ENCODE measurements around the gene DEPDC1B. TPM values are rescaled to one million over a fixed set of nuclear protein-coding genes. Genes with fewer than 3 reads are reported as not detected.
"Not testable (repeated sequence)": the region's sequence is repeated elsewhere in the genome, so short reads cannot be mapped to it uniquely, and the experiment has no call there.

Gene DEPDC1B
- total RNA-seq, 2 experiments from 2014 or later, result 39.0 to 42.3 TPM

- Mint-ChIP-seq H3K9me3 (no peaks in the 10 kb centered on the region), H3K36me3 (ENCODE audit: low read depth) (peaks cover 36% of the 10 kb centered on the region), H3K27me3 (no peaks in the 10 kb centered on the region), H3K4me3 (no peak overlapping the region), H3K4me1 (peaks cover 1% of the 10 kb centered on the region), H3K27ac (no peak overlapping the region)
- POLR2A ChIA-PET, result interaction anchor here (3.5 kb wide), 1 partner anchor 12 kb away, joined by 23 read pairs; the partner anchor contains the start of gene DEPDC1B
- DNase-seq, result no peak
- CTCF ChIA-PET, result interaction anchor here (0.6 to 3.8 kb wide), 4 partner anchors 11 to 183 kb away, joined by 3 to 31 read pairs (median 8); partner anchors contain the start of gene DEPDC1B
Measured at GRCh38 chr5:60687927-60688720, 11.8 kb downstream of the DEPDC1B start.

DNA sequence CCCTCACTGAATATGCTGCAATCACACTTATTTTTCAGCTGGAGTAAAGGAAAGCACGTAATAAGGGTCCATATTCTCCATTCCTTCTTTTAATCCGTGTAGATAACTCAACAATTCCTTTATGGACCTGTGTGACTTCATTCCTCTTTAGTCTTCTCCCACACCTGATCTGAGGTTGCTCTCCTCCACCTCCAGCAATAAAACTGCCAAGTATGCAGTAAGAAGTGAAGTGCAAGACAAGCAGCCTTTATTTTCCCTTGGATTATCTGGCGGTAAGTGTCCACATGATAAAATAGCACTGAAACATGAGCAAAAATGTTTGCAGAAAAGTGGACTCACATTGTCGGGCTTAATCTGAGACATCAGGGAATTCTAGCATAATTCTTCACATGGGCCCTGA lies 13.8 kb downstream of the DEPDC1B start:
- H3K9me3 Mint-ChIP-seq, result no peaks in the 10 kb centered on the region
- H3K27ac Mint-ChIP-seq, result no peak overlapping the region
- ChIA-PET CTCF (interaction anchor here (3.8 kb wide), 1 partner anchor 13 kb away, joined by 31 read pairs; the partner anchor contains the start of gene DEPDC1B), POLR2A (interaction anchor here (3.5 kb wide), 1 partner anchor 14 kb away, joined by 23 read pairs; the partner anchor contains the start of gene DEPDC1B)
- peaks cover 1% of the 10 kb centered on the region for H3K4me1 Mint-ChIP-seq
- no peak overlapping the region for H3K4me3 Mint-ChIP-seq
- no peak for DNase-seq
- H3K27me3 Mint-ChIP-seq, result no peaks in the 10 kb centered on the region
- H3K36me3 Mint-ChIP-seq (ENCODE audit: low read depth), result peaks cover 46% of the 10 kb centered on the region

GRCh38 chr5:60685700-60686099 lies 14.3 kb downstream of the DEPDC1B start:
- Mint-ChIP-seq H3K27me3 (no peaks in the 10 kb centered on the region), H3K36me3 (ENCODE audit: low read depth) (peaks cover 50% of the 10 kb centered on the region), H3K4me3 (no peak overlapping the region), H3K9me3 (no peaks in the 10 kb centered on the region), H3K4me1 (peaks cover 1% of the 10 kb centered on the region), H3K27ac (no peak overlapping the region)
- DNase-seq, result no peak
- ChIA-PET CTCF (interaction anchor here (1.7 kb wide), 1 partner anchor 17 kb away, joined by 3 read pairs; no protein-coding TSS in a partner anchor), POLR2A (interaction anchor here (1.6 kb wide), 1 partner anchor 14 kb away, joined by 6 read pairs; the partner anchor contains the start of gene DEPDC1B)

GRCh38 chr5:60685028-60685427 lies 14.9 kb downstream of the DEPDC1B start:
- peaks cover 50% of the 10 kb centered on the region for H3K36me3 Mint-ChIP-seq (ENCODE audit: low read depth)
- no peak for DNase-seq
- H3K4me3 Mint-ChIP-seq, result no peak overlapping the region
- ChIA-PET CTCF (interaction anchor here (1.0 to 2.4 kb wide), 3 partner anchors 12 to 17 kb away, joined by 3 to 8 read pairs (median 3); partner anchors contain the start of gene DEPDC1B), POLR2A (interaction anchor here (1.6 kb wide), 1 partner anchor 15 kb away, joined by 6 read pairs; the partner anchor contains the start of gene DEPDC1B)
- H3K27me3 Mint-ChIP-seq, result no peaks in the 10 kb centered on the region
- no peak overlapping the region for H3K27ac Mint-ChIP-seq
- H3K9me3 Mint-ChIP-seq, result no peaks in the 10 kb centered on the region
- H3K4me1 Mint-ChIP-seq, result peaks cover 1% of the 10 kb centered on the region

GRCh38 chr5:60682007-60682406 lies 18.0 kb downstream of the DEPDC1B start:
- ChIA-PET POLR2A (interaction anchor here (0.7 kb wide), 1 partner anchor 18 kb away, joined by 3 read pairs; the partner anchor contains the start of gene DEPDC1B), CTCF (interaction anchor here (3.9 kb wide), 1 partner anchor 13 kb away, joined by 15 read pairs; no protein-coding TSS in a partner anchor)
- H3K27ac Mint-ChIP-seq, H3K4me3 Mint-ChIP-seq, H3K4me1 Mint-ChIP-seq, DNase-seq, H3K27me3 Mint-ChIP-seq, H3K9me3 Mint-ChIP-seq: not testable (repeated sequence)
- peaks cover 49% of the 10 kb centered on the region for H3K36me3 Mint-ChIP-seq (ENCODE audit: low read depth)

DNA sequence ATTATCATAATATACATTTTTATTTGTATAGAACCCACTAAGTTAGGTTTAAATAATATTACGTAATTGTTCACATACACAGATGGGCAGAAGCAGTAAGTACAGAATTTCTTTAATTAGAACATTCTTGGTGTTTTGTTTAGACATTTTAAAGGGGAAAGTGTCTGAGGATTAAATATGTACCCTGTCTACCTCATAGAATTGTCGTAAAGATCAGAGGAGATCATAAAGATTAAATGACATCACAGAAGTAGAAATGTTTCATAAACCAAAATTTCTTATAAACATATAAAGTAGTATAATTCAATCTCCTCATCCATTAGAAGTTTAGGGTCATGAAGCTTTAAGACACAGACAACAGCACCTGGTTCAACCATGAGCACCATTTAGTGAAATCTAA lies 20.1 kb downstream of the DEPDC1B start:
- Mint-ChIP-seq H3K27ac (no peak overlapping the region), H3K9me3 (no peaks in the 10 kb centered on the region), H3K27me3 (no peaks in the 10 kb centered on the region), H3K4me1 (peaks cover 6% of the 10 kb centered on the region), H3K4me3 (no peak overlapping the region), H3K36me3 (ENCODE audit: low read depth) (peaks cover 30% of the 10 kb centered on the region)
- no peak for DNase-seq
- CTCF ChIA-PET, result interaction anchor here (0.5 to 3.9 kb wide), 4 partner anchors 11 to 20 kb away, joined by 3 to 15 read pairs (median 4); partner anchors contain the start of gene DEPDC1B
- POLR2A ChIA-PET, result no interaction called here

DNA sequence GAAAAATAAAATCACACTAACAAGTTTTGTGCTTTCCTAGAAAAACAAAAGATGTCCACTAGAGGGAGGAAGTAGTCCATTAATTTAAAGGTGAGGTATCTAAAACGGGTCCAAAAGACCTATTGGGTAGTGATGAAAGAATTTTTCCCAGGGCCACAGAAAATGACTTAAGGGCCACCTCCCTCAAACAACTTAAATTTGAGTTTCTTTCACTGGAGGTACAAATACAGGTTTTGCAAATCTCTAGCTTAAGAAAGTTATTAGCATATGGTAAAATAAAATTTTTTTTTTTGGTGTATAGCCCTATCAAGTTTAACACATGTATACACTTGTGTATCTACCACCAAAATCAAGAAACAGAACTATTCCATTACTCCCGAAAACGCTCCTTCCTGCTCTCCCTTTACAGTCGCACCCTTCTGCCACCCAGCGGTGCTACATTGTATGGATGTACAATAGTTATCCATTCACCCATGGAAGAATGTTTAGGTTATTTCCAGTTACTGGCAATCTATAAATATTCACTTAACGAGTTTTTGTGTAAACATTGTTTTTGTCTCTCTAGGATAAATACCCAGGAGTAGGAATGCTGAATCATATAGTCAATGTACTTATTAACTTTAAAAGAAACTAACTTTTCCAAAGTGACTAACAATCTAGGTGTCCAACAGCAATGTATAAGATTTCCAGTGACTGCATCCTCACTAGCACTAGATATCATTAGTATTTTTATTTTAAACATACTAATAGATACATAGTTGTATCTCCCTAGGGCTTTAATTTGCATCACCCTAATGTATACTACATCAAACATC lies 21.9 kb downstream of the DEPDC1B start:
- H3K36me3 Mint-ChIP-seq (ENCODE audit: low read depth), result peaks cover 16% of the 10 kb centered on the region
- CTCF ChIA-PET, result interaction anchor here (0.8 to 3.9 kb wide), 9 partner anchors 9 to 267 kb away, joined by 3 to 15 read pairs (median 3); partner anchors contain the start of genes DEPDC1B, ELOVL7, ERCC8 and NDUFAF2
- no peak overlapping the region for H3K27ac Mint-ChIP-seq

GRCh38 chr5:60675286-60675685 lies 24.7 kb downstream of the DEPDC1B start:
- ChIA-PET POLR2A (no interaction called here), CTCF (interaction anchor here (1.4 to 1.6 kb wide), 3 partner anchors 9 to 169 kb away, joined by 3 to 4 read pairs (median 3); partner anchors contain the start of gene ELOVL7)
- H3K9me3 Mint-ChIP-seq, result no peaks in the 10 kb centered on the region
- peaks cover 6% of the 10 kb centered on the region for H3K4me1 Mint-ChIP-seq
- no peak for DNase-seq
- H3K27me3 Mint-ChIP-seq, result no peaks in the 10 kb centered on the region
- H3K27ac Mint-ChIP-seq, result no peak overlapping the region
- no peak overlapping the region for H3K4me3 Mint-ChIP-seq
- H3K36me3 Mint-ChIP-seq (ENCODE audit: low read depth), result no peaks in the 10 kb centered on the region

More for the DNA sequence above, 21.9 kb downstream of the DEPDC1B start:
- peaks cover 6% of the 10 kb centered on the region for H3K4me1 Mint-ChIP-seq
- H3K4me3 Mint-ChIP-seq, result no peak overlapping the region
- H3K27me3 Mint-ChIP-seq, result no peaks in the 10 kb centered on the region
- POLR2A ChIA-PET, result no interaction called here
- DNase-seq, result no peak
- no peaks in the 10 kb centered on the region for H3K9me3 Mint-ChIP-seq

GRCh38 chr5:60674251-60675069 lies 25.5 kb downstream of the DEPDC1B start:
- Mint-ChIP-seq H3K27ac (no peak overlapping the region), H3K27me3 (no peaks in the 10 kb centered on the region), H3K36me3 (ENCODE audit: low read depth) (no peaks in the 10 kb centered on the region), H3K4me1 (peaks cover 6% of the 10 kb centered on the region), H3K4me3 (no peak overlapping the region), H3K9me3 (no peaks in the 10 kb centered on the region)
- DNase-seq, result no peak
- POLR2A ChIA-PET, result no interaction called here
- CTCF ChIA-PET, result no interaction called here

- Mint-ChIP-seq H3K9me3 (no peaks in the 10 kb centered on the region), H3K4me1 (peaks cover 6% of the 10 kb centered on the region), H3K36me3 (ENCODE audit: low read depth) (no peaks in the 10 kb centered on the region), H3K27me3 (no peaks in the 10 kb centered on the region), H3K27ac (no peak overlapping the region), H3K4me3 (no peak overlapping the region)
- no peak for DNase-seq
- ChIA-PET POLR2A (no interaction called here), CTCF (interaction anchor here (0.6 to 1.0 kb wide), 2 partner anchors 11 to 25 kb away, joined by 3 read pairs; no protein-coding TSS in a partner anchor)
Measured at GRCh38 chr5:60673334-60673733, 26.6 kb downstream of the DEPDC1B start.

DNA sequence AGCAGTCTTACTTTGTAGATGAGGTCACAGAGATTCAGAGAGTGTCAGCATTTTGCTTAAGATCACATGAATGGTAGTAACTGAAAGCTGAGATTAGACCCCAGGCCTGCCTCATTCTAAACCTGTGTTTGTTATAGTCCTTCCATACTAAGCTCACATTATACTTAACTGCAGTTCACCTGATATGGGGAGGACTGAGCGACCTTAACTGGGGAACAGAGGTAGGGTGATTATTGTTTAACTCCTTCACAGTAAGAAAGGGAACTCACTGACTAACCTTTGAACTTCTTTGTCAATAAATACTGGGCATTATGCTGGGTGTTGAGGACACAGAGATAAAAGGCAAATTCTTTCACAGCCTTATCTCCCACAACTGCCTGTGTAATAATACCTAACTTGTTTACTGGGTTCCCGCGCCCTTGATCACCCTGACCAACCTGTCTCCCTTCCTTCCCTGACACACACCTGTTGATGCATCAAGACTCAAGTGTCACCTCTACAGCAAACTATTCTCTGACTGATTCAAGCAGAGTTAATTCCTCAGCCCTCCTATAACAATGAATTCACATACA lies 27.2 kb downstream of the DEPDC1B start:
- POLR2A ChIA-PET, result no interaction called here
- no peak for DNase-seq

More for the DNA sequence above, 27.2 kb downstream of the DEPDC1B start:
- CTCF ChIA-PET, result interaction anchor here (0.6 to 1.0 kb wide), 2 partner anchors 12 to 26 kb away, joined by 3 read pairs; no protein-coding TSS in a partner anchor
- Mint-ChIP-seq H3K9me3 (no peaks in the 10 kb centered on the region), H3K36me3 (ENCODE audit: low read depth) (no peaks in the 10 kb centered on the region), H3K4me1 (peaks cover 3% of the 10 kb centered on the region), H3K4me3 (no peak overlapping the region), H3K27ac (no peak overlapping the region), H3K27me3 (no peaks in the 10 kb centered on the region)

Data from activated CD4-positive, alpha-beta memory T cell treated with anti-CD3 and anti-CD28 coated beads, Interleukin-2, amount 10 ng/mL, durations not matched to agents 7 days and 5 days (primary cell).